Measurements from ENCODE around the gene ABT1. TPM values are rescaled to one million over a fixed set of nuclear protein-coding genes. Genes with fewer than 3 reads are reported as not detected.
A peak's percentile ranks its signal among the peaks of the same experiment; 100 is the strongest.
"Not testable (repeated sequence)": the region's sequence is repeated elsewhere in the genome, so short reads cannot be mapped to it uniquely, and the experiment has no call there.

ABT1 gene
- 15.7 TPM for total RNA-seq

GRCh38 chr6:26596579-26597388 is at the start of gene ABT1:
Gene ABT1, plus strand, starts transcription at chr6:26596953. Its CDS starts 30 bp downstream, at chr6:26596983.
- DNase-seq = peak; percentile 99

DNA sequence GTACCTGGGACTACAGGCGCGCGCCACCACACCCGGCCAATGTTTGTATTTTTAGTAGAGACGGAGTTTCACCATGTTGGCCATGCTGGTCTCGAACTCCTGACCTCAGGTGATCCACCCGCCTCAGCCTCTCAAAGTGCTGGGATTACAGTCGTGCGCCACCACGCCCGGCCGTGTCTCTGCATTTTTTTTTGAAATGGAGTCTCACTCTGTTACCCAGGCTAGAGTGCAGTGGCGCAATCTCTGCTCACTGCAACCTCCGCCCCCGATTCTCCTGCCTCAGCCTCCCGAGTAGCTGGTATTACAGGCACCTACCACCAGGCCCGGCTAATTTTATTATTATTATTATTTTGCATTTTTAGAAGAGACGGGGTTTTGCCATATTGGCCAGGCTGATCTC is 49.4 kb upstream of the ABT1 start:
- not testable (repeated sequence) for DNase-seq

DNA sequence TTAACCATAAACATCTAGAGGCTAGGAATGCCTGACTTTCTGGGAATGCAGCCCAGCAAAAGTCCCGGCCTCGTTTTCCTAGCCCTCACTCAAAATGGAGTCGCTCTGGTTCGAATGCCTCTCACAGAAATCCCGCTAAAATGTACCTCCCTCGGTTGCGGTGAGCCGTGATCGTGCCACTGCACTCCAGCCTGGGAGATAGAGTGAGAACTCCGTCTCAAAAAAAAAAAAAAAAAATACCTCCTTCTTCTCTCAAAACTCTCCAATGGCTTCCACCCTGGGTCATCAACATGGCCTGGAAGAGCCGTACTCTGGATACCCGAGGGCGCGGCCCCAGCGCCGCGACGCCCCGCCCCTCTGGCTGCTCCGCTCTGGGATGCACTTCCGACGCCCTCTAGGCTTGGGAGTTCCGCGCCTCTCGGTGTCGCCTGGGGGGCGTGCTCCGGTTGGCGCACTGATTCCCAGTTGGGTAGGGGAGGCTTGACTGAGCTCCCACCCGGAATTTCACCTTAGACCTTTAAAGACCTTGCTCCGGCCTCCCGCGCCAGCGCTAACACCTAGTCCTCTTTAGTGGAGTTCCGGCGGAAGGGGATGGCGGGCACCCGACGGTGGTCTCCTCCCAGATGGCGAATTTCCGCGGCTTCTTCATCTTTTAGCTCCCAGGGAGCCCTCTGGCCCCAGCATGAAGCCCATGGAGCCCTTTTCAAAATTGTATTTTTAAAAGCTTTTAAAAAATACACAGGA is 46.3 kb upstream of the ABT1 start:
- DNase-seq = peak; percentile 76

DNA sequence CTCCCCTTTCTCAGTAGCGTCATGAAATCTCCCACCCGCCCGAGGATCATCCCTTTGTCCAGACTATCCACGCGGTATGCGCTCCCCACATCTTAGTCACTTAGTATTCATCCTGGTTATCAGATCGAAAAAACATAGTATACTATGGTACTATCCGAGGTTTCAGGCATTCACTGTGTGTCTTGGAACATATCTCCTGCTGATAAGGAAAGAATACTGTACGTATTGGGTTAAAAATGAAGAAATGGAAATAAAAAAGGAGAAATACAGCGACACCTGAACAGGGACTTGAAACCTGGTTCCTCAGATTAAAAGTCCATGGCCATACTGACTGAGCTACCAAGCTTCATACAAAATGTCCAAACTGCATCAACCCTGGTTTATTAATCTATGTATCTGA is 44.5 kb upstream of the ABT1 start:
- DNase-seq = no peak

DNA sequence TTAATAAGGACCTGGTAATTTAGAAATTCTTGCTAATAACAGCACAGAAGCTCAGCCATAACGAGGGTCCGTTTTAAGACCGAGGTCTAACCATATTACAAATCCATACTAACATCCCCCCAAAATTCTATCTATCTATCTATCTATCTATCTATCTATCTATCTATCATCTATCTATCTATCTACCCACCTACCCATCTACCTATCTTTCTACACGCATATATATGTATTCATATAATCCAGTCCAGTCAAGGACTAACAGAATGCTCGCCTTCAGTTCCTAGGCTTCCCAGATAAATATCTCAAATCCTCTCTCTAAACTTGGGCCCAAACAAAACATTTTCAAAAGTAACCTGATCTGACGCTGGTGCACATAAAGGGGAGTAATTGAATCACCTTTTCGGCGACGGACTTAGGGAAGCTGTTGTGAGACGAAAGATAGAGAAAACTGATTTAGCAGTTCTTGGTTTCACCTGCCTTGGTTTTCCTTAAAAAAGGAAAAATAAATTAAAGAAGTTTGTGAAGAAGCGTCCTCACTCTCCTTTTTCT is 44.0 kb upstream of the ABT1 start:
- DNase-seq = no peak

GRCh38 chr6:26553264-26553634 is 43.5 kb upstream of the ABT1 start:
- peak; percentile 92 for DNase-seq

- DNase-seq = peak; percentile 96
These were observed 42.9 kb upstream of the ABT1 start for GRCh38 chr6:26553635-26554446.

- no peak for DNase-seq
These were observed 42.4 kb upstream of the ABT1 start for GRCh38 chr6:26554447-26554696.

DNA sequence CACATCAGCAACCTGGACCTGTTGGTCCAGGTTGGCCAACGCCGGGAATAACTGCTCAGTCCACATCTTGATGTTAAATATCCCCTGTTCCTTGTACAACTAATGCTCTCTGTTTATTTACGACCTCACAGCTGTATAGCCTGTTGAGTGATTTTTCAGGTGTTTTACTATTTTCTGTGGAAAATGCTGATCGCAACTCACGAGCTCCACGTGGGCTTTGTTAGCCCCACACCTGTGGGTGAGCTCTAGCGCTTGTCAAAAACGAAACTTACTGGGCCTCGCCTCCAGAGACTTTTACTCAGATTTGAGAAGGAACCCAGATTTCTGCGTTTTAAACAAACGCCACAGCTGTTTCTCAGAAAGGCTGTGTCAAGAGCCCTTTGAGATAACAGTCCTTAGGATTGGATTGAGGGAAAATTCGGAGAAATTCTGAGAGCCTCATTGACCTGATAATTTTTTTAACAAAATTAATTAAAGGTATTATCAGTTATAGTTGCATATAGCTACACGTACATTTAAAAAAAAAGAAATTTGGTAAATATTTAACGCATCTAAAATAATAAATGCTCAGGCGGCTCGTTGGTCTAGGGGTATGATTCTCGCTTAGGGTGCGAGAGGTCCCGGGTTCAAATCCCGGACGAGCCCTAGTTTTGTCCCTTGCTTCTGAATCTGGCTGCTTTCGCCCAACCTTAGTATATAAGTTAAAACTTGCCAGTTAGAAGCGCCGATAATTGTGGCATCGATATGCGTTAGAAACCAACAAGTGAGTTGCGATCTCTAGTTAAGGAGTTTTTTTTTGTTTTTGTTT is 41.9 kb upstream of the ABT1 start:
- DNase-seq = peak; percentile 75

- no peak for DNase-seq
These were observed 41.1 kb upstream of the ABT1 start for GRCh38 chr6:26555505-26556262.

DNA sequence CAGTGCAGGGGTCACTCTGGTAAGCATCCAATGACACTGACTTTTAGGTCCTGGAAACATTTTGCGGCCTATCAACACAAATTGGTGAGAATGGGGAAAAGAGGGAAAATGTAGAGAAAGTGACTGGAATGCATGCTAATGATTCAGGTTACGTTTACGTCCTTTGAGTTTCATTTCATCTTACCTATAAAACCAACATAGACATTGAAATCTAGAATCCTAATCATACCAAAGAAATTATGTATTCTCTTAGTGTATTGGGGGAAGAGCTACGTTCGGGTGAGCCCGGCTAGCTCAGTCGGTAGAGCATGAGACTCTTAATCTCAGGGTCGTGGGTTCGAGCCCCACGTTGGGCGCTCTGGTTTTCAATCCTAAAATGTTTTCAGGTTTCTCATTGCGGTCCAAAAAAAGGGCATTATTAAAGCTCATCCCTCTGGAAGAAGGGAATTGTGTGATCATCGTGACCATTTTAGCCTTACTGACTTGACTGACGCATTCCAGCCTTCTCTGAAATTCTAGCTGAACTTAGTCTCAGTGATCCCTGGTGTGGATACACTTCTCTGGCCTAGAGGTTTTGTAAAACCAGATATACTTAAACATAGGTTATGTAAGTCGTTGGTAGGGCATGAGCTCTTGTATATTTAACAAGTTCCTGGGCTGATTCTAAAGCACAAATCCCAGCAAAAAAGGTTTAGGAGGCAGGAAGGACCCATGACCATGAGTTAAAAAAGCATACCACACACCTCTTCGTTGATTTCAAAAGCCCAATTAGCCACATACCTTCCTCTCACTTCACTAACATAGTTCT is 40.3 kb upstream of the ABT1 start:
- peak; percentile 83 for DNase-seq

GRCh38 chr6:26561533-26562466 is 35.0 kb upstream of the ABT1 start:
- DNase-seq = no peak

- DNase-seq = no peak
These were observed 33.3 kb upstream of the ABT1 start for GRCh38 chr6:26563488-26563887.

DNA sequence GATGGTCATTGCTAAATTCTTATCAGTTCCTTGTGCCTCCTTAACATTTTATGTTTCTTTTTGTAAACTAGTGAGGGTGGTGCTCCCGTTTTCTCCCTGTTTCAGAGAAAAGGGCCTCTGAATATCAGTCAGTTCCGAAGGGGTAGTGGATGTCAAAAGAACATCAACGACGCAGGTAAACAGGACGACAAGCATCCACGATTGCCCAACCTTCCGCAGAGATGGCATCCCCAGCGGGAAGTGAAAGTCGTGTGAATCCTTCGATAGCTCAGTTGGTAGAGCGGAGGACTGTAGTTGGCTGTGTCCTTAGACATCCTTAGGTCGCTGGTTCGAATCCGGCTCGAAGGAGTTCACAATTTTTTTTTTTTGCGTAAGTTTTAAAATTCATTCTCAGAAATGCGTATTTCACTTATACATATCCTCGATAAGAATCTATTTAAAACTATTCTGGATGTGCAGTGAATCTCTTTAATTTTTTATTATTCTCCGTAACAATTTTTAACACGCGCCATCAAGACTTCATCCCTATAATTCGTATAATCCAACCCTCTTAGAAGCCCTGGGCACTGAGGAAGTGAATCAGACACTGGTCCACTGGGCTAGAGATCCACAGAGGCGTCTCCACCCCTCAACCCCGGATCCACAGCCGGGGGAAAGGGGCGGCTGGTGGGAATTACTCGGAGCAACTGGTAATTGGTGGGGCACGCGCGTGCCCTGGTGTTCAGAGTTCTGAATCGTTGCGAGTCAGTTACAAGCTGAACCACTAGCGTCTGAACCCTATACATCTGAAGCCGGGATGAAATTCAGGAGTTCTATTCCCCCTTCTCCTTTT is 27.9 kb upstream of the ABT1 start:
- peak; percentile 99 for DNase-seq

DNA sequence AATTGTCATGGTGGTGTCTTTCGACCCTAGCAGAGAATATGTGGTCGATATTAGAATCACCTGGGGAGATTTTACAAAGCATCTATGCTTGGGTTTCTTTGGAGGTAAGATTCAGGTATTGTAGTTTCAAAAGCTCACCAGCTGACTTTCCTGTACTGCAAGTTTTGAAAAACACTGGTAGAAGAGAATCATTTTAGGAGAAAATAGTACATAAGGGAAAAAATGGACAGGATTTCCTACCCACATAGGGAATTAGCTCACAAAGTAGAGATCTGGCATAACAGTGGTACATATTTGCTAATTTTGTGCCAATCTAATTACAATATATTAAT is 27.4 kb upstream of the ABT1 start:
- no peak for DNase-seq

DNA sequence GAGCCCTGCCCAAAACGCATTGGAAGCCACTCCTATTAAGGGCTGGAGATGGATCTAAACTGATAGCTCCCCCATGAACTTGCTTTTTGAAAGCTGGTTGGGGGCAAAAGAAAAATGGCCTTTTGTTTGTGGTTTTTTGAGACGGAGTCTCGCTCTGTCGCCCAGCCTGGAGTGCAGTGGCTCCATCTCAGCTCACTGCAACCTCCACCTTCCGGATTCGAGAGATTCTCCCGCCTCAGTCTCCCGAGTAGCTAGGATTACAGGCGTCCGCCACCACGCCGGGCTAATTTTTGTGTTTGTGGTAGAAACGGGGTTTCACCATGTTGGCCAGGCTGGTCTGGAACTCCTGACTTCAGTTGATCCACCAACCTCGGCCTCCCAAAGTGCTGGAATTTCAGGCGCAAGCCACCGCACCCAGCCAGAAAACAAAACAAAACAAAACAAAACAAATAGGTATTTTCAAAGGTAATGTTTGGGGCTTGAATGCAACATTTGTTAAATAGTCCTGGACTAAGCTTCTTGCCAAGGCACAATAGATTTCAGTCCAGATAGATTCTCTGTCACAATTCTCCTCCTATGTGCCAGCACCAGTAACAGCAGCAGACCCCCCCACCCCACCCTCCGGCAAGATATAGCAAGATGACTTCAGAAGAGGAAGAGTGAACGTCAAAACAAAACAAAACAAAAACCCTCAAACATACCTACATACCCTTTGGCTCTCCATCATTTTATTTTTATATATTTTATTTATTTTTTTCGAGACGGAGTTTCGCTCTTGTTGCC is 26.5 kb upstream of the ABT1 start:
- no peak for DNase-seq

DNA sequence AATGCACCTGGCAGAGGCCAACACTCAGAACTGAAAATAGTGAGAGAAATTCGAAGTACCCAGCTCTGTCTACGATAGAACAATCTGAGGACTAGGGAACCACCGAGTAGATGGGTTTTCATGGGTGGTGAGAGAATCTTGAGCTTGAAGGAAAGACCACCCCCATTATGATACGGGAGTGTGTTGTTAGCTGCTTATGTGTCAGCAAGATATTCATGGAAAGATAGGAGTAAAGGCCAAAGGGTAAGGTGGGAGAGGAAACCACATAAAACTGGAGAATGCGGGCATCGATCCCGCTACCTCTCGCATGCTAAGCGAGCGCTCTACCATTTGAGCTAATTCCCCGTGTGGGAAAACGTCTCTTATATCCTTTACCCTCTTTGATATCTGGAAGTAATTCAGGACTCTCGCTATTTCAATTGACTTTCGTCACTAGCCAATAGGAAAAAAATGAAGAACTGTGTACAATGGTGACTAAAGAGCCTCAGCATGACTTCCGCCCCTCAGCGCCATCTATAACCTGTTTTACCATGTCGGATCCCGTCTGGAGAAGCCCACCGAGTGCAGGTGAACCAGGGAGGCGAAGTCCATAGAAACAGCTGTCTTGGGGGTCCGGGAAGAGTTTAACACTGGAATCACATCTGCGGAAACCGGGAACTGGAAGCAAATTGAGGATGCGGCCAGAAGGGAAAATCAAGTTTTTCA is 25.0 kb upstream of the ABT1 start:
- DNase-seq = peak; percentile 89

All from tongue (tissue), 2 donors.